Measurements from ENCODE around the gene DIS3L2.

DNA sequence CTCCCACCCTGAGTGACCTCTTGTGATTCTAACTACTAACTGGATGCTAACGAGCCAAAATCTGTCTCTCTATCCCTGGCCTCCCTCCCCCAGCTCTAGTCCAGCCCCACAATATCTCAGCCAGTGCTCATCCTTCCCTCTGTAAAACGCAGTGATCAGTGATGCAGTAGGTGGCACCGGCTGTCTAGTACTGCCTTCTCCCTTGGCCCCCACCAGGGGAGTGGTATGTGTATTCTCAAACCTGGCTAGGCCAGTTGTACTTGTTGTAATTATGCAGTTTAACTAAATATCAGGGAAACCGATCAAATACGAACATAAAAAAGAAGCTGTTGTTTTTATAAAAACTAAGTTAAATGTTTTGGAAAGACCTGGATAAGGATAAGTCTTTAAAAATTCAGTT is 303.8 kb downstream of the DIS3L2 start:
- TF ChIP-seq POLR2A (IDR thresholded peaks at IDR 0.05; ENCODE audit: low read length): no peak
- TF ChIP-seq GATA1 (IDR thresholded peaks at IDR 0.05; ENCODE audit: low read depth, low read length): no peak

Data from erythroblast (primary cell).